Measurements from ENCODE around the gene EPHA10.

The EPHA10 gene

DNA sequence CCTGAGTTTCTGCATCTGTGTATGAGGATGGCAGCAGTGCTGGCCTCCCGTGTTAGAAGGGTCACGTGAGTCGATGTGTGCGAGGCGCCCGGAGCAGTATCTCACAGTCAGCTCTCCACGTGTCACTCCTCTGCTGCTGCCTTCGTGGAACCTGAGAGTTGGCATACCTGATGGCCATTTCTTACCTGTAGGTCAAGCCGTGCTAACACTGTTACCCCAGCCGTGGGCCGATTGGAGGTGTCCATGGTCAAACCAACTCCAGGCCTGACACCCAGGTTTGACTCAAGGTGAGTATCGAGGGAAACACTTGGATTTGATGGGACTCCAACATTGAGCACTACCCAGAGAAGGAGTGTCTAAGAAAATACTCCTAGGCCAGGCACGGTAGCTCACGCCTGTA lies 61.9 kb downstream of the EPHA10 start:
- no peak for DNase-seq (ENCODE audit: low read depth in 1 of 2, low spot score in 1 of 2)
- Histone ChIP-seq H3K4me3 (replicated peaks; ENCODE audit: insufficient read depth, low read length) (no peak overlapping the region), H3K27me3 (ENCODE audit: insufficient read depth, poor library complexity, severe bottlenecking) (no peaks in the 10 kb centered on the region), H3K27ac (replicated peaks) (no peak overlapping the region)
- TF ChIP-seq, protein P1, sequence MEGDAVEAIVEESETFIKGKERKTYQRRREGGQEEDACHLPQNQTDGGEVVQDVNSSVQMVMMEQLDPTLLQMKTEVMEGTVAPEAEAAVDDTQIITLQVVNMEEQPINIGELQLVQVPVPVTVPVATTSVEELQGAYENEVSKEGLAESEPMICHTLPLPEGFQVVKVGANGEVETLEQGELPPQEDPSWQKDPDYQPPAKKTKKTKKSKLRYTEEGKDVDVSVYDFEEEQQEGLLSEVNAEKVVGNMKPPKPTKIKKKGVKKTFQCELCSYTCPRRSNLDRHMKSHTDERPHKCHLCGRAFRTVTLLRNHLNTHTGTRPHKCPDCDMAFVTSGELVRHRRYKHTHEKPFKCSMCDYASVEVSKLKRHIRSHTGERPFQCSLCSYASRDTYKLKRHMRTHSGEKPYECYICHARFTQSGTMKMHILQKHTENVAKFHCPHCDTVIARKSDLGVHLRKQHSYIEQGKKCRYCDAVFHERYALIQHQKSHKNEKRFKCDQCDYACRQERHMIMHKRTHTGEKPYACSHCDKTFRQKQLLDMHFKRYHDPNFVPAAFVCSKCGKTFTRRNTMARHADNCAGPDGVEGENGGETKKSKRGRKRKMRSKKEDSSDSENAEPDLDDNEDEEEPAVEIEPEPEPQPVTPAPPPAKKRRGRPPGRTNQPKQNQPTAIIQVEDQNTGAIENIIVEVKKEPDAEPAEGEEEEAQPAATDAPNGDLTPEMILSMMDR (IDR thresholded peaks at IDR 0.05; ENCODE audit: insufficient read depth, low read length): no peak
- TF ChIP-seq SPI1 (IDR thresholded peaks at IDR 0.05; ENCODE audit: borderline replicate concordance, low read depth): no peak
- TF ChIP-seq POLR2AphosphoS5 (IDR thresholded peaks at IDR 0.05; ENCODE audit: low read depth): no peak
- TF ChIP-seq GABPA (IDR thresholded peaks at IDR 0.05; ENCODE audit: low read depth): no peak
- TF ChIP-seq, protein P2, sequence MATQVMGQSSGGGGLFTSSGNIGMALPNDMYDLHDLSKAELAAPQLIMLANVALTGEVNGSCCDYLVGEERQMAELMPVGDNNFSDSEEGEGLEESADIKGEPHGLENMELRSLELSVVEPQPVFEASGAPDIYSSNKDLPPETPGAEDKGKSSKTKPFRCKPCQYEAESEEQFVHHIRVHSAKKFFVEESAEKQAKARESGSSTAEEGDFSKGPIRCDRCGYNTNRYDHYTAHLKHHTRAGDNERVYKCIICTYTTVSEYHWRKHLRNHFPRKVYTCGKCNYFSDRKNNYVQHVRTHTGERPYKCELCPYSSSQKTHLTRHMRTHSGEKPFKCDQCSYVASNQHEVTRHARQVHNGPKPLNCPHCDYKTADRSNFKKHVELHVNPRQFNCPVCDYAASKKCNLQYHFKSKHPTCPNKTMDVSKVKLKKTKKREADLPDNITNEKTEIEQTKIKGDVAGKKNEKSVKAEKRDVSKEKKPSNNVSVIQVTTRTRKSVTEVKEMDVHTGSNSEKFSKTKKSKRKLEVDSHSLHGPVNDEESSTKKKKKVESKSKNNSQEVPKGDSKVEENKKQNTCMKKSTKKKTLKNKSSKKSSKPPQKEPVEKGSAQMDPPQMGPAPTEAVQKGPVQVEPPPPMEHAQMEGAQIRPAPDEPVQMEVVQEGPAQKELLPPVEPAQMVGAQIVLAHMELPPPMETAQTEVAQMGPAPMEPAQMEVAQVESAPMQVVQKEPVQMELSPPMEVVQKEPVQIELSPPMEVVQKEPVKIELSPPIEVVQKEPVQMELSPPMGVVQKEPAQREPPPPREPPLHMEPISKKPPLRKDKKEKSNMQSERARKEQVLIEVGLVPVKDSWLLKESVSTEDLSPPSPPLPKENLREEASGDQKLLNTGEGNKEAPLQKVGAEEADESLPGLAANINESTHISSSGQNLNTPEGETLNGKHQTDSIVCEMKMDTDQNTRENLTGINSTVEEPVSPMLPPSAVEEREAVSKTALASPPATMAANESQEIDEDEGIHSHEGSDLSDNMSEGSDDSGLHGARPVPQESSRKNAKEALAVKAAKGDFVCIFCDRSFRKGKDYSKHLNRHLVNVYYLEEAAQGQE (IDR thresholded peaks at IDR 0.05; ENCODE audit: insufficient replicate concordance, low read depth): no peak

DNA sequence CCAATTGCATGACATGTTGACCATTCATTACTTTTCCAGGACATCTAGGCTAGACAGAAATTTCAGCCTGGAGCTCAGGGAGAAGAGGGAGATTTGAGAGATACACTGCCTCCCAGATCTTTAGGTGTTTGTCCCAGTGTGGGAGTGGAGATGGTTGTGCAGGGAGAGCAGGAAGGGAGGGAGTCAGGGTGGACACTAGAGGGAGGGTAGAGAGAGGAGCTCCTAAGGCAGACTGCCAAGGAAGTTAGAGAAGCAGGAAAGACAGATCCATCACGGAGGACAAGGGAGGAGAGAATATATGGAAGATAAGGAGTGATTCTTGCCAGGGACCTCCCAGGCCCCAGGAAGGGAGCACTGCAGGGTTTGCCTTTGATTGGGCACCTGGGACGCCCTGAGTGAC lies 63.9 kb downstream of the EPHA10 start:
- H3K27ac ChIP-seq (replicated peaks): no peak overlapping the region
- no peak overlapping the region for H3K4me3 ChIP-seq (replicated peaks; ENCODE audit: insufficient read depth, low read length)
- H3K27me3 ChIP-seq (ENCODE audit: insufficient read depth, poor library complexity, severe bottlenecking): no peaks in the 10 kb centered on the region
- TF ChIP-seq POLR2AphosphoS5 (IDR thresholded peaks at IDR 0.05; ENCODE audit: low read depth) (no peak), SPI1 (IDR thresholded peaks at IDR 0.05; ENCODE audit: borderline replicate concordance, low read depth) (no peak), GABPA (IDR thresholded peaks at IDR 0.05; ENCODE audit: low read depth) (no peak)
- TF ChIP-seq, protein P1 (IDR thresholded peaks at IDR 0.05; ENCODE audit: insufficient read depth, low read length): no peak
- TF ChIP-seq, protein P2 (IDR thresholded peaks at IDR 0.05; ENCODE audit: insufficient replicate concordance, low read depth): no peak
- DNase-seq (ENCODE audit: low read depth in 1 of 2, low spot score in 1 of 2): no peak

DNA sequence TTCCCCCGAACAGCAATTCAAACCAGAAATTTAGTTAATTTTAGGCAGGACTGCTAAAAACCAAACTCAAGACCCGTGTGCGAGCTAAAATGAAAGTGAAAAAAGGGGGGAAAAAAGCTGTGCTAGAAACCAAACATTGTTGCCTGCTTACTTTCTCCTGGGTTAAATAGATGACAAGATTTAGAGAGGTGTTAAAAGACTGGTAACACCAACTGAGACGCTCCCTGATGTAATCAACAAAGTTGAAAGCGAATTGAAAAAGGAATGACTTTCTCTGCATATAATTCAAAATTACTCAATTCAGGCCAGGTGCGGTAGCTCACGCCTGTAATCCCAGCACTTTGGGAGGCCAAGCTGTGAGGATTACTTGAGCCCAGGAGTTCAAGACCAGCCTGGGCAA lies 65.8 kb downstream of the EPHA10 start:
- DNase-seq (ENCODE audit: low read depth in 1 of 2, low spot score in 1 of 2): no peak
- no peak overlapping the region for H3K4me3 ChIP-seq (replicated peaks; ENCODE audit: insufficient read depth, low read length)
- no peaks in the 10 kb centered on the region for H3K27me3 ChIP-seq (ENCODE audit: insufficient read depth, poor library complexity, severe bottlenecking)
- TF ChIP-seq POLR2AphosphoS5 (IDR thresholded peaks at IDR 0.05; ENCODE audit: low read depth): no peak
- no peak for TF ChIP-seq GABPA (IDR thresholded peaks at IDR 0.05; ENCODE audit: low read depth)
- no peak for TF ChIP-seq SPI1 (IDR thresholded peaks at IDR 0.05; ENCODE audit: borderline replicate concordance, low read depth)
- TF ChIP-seq, protein P1 (IDR thresholded peaks at IDR 0.05; ENCODE audit: insufficient read depth, low read length): no peak
- TF ChIP-seq, protein P2 (IDR thresholded peaks at IDR 0.05; ENCODE audit: insufficient replicate concordance, low read depth): no peak
- no peak overlapping the region for H3K27ac ChIP-seq (replicated peaks)
